Measurements from ENCODE around the gene GBF1.

Gene GBF1

DNA sequence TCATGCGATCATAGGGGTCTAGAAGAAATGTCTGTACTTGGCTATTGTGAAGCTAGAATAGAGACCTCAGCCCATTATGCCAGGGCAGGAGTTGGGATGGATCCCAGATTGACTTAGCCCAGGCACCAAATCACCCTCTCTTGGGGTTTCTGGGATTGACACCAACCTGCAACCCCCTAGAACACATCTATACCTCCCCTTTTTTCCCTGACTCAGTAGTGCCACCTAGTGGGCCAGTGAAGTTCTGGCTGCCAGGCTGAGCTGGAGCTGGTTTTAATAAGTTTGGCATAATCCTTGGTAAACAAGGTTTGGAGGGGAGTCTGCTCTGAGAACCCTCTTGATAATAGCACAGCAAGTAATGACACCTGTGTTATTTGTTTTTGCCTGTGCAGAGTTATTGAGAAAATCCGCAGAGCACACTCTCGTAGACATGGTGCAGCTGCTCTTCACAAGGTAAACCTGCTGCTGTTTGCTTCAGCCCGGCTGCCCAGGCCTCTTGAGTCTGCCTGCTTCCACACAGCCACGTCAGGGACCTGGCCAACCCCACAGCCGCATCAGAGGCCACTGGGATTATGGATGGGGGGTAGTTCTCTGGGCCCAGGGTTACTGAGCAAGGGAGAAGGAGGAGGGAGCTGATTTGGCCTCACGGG lies 106.9 kb downstream of the GBF1 start:
- DNase-seq (ENCODE audit: low spot score) = peak; percentile 76

DNA sequence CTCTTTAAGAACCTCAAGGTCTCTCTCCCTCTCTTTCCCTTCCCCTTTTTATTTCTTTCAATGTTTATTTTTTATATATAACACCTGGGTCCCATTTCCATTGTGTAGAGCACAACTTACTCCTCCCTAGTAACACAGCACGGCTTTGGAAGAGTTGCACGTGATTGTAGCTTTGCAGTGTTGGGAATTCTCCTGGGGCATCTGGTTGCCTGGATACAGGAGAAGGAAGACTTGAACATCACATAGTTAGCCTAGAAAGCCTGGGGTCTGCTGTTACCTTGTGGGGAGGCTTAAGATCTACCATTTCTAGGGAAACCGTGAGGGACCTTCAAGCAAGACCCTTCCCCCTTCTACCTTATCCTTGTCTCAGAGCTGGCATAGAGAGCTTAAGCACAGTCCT lies 109.1 kb downstream of the GBF1 start:
- no peak for DNase-seq (ENCODE audit: low spot score)

DNA sequence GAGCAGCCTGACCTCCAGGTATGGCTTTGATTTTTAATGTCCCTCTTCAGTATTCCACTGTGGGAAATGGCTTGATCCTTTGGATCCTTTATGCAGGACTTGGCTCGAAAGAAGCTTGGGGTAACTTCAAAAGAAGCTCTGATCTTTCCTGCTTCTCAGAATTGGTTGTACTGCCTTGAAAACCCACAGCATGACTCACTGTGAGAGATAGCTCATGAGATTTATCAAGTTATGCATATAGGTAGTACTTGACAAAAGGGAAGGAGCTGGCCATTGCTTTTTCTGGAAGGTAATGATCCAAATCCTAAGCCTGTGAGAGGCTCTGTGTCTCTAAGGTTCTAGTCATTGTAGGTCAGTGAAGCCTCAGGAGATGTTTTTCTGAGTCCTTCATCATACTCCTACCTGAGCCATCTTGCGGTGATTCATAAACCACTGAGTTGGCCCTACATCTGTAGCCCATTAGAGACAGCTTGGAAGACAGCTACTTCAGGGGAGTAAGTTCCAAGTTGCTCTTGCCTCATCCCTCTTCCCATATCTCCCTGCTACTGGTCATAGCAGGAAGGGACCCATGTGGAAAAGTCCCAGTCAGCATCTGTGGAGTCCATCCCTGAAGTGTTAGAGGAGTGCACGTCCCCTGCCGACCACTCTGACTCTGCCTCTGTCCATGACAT lies 113.5 kb downstream of the GBF1 start:
- DNase-seq (ENCODE audit: low spot score) = peak; percentile 26

DNA sequence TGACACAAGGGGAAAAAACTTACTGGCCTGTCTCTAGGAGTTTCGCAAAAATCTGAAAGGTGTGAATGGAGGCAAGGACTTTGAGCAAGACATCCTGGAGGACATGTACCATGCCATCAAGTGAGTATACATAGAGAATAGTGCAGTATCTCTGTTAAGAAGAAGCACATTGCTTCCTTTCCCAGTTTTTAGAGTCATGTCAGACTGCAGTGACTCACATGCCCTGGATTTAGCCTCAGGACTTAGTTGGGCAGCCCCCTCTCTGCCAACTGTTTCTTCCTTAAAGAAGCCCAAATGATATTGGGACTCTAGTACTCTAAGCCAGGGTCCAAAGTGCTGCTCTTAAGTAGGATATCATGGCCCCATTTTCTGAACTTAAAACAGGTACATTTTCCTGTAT lies 122.1 kb downstream of the GBF1 start:
- no peak for DNase-seq (ENCODE audit: low spot score)

DNA sequence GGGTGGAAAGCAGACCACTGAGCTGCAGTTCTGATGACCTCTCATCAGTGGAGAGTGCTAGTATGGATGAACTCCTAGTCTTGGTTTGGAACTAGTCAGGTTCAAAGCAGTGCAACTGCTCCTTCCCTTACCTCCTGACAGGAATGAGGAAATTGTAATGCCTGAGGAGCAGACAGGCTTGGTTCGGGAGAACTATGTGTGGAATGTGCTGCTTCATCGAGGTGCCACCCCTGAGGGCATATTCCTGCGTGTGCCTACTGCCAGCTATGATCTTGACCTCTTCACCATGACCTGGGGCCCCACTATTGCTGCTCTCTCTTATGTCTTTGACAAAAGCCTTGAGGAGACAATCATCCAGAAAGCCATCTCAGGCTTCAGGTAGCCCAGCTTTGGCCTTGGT lies 122.7 kb downstream of the GBF1 start:
- DNase-seq (ENCODE audit: low spot score) = no peak

DNA sequence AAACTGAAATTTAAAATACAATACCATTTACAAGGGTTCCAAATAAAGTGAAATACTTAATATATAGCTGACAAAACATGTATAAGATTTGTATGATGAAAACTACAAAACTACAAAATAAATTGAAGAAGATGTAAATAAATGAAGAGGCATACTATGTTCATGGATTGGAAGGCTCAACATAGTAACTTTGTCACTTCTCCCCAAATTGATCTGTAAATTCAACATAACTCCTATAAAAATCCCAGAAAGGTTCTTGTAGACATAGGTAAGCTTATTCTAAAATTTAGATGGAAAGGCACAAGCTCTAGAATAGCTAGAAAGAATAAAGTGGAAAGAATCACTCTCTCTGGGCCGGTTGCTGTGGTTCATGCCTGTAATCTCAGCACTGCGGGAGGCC lies 126.0 kb downstream of the GBF1 start:
- DNase-seq (ENCODE audit: low spot score) = no peak

DNA sequence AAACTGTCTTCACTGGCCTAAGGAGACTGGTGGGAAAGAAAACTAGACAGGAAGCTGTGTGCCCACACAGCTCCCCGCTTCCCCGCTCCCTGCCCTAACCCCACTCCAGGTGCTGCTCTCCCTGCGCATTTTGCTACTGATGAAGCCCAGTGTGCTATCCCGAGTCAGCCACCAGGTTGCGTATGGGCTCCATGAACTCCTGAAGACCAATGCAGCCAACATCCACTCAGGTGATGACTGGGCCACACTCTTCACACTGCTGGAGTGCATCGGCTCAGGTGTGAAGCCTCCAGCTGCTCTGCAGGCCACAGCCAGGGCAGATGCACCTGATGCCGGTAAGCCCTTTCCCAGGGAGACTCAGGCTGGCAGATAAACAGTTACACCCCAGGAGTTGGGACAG lies 129.9 kb downstream of the GBF1 start:
- DNase-seq (ENCODE audit: low spot score) = no peak

DNA sequence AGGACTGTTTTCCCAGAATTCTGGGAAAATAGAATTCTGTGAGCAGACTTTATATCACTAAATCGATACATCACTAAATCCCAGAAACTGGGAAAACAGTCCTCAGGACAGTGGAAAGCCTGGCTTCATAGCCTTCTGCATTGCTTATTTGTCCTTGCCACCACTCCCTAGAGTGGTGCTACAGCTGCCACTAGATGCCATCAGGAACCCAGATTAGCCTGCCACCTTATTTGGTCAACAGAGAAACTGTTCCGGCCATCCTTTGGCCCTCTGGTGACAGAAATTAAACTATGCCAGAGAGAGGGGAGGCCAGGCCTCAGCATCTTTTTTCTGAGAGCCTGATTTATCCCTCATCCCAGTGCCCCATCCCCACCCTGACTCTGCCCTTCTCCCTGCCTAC lies 130.5 kb downstream of the GBF1 start:
- DNase-seq (ENCODE audit: low spot score) = no peak

DNA sequence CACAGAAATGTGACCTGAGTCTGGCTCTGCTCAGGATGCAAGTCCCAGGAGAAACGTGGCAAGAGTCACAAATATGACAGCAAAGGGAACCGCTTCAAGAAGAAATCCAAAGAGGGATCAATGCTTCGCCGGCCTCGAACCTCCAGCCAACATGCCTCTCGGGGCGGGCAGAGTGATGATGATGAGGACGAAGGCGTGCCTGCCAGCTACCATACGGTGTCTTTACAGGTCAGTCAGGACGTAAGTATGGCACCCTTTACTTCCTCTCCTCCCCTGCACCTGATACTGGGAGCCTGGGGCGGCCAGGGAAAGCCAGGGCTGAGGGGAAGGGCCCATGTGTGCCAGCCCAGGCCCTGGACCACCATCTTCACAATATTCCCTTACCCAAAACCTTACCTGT lies 131.6 kb downstream of the GBF1 start:
- DNase-seq (ENCODE audit: low spot score) = no peak

DNA sequence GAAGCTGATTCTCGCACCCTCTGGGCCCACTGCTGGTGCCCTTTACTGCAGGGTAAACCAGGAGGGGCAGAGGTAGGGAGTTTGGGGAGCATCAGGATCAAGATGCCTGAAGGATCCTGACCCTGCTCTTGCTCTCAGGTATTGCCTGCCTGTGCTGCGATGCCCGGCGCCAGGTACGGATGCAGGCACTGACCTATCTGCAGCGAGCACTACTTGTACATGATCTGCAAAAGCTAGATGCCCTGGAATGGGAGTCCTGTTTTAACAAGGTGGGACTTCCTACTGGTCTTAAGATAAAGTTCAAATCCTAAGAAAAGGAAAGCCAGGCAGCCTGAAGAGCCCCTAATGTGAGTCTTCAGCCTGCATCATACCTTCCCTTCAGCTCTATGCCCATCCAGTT lies 134.1 kb downstream of the GBF1 start:
- no peak for DNase-seq (ENCODE audit: low spot score)

DNA sequence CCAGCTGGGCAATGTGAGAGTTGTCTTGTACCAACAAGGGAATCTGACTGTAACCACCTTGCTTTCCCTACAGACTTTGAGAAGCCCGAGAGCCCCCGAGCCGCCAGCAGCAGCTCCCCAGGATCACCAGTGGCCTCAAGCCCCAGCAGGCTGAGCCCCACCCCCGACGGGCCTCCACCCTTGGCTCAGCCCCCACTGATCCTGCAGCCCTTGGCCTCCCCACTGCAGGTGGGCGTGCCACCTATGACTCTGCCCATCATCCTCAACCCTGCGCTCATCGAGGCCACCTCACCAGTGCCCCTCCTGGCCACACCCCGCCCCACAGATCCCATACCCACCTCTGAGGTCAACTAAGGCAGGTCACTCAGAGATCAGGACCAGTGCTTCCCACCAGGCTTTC lies 136.7 kb downstream of the GBF1 start:
- DNase-seq (ENCODE audit: low spot score) = no peak

DNA sequence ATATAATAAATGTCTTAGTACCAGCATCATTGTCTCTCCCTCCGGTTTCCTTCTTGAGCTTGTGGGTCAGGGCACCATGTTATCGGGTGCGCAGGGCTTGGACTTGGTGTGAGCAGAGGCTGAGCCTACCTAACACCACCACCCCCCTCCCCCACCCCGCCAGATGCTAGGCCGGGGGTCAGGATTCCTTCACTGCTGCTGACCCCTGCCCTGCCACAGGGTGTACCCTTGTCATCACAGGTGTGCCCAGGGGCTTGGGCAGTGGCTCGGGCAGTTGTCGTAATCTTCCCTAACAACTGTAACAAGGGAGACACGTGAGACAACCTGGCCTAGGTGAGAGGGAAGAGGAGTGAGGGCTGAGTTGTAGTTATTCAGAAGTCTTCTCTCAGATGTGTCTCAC lies 137.5 kb downstream of the GBF1 start:
- no peak for DNase-seq (ENCODE audit: low spot score)

DNA sequence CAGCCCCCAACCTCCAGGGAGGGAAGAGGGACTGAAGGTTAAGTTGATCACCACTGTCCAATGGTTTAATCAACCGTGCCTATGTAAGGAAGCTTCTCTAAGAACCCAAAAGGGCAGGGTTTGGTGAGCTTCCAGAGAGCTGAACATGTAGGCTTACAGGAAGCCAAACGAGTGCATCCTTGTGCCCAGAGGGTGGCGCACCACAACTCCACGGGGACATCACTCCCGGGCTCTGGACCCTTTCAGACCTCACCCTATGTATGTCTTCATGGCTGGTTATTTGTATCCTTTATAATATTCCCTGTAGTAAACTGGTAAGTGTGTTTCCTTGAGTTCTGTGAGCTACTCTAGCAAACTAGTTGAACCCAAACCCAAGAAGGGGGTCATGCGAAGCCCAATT lies 138.7 kb downstream of the GBF1 start:
- no peak for DNase-seq (ENCODE audit: low spot score)

DNA sequence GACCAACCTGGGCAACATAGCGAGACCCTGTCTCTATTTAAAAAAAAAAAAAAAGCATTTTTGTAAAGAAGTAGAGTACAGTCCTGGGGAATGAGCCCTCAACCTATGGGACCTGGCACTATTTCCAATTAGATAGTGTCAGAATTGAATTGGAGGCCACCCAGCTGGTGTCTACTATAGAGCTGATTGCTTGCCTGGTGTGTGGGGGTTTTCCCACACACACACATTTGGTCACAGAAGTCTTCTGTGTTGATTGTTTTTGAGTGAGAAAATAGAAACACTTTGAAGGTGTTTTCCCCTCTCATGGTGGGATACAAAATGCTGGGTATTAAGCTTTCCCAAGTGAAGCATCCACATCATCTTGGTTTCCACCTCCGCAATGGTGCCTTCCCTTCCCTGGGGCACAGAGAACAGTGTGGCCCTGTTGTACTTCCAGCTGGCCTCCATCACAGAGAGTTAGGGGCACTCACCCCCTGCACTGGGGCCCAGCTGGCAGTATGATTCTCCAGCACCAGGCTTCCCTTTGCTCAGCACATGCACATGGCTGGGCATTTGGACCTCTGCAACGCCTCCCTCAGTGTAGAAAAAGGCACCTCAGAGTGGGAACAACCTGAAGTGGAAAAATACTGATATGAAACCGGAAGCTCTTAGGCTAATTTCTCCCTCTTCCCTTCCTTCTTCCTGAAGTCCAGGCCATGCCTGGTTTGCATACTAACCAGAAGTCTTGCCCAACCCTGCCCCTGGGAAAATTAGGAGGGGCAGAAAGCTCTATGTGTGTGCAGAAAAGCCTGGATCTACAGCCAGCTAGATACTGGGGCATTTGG lies 139.5 kb downstream of the GBF1 start:
- DNase-seq (ENCODE audit: low spot score) = peak; percentile 61

DNA sequence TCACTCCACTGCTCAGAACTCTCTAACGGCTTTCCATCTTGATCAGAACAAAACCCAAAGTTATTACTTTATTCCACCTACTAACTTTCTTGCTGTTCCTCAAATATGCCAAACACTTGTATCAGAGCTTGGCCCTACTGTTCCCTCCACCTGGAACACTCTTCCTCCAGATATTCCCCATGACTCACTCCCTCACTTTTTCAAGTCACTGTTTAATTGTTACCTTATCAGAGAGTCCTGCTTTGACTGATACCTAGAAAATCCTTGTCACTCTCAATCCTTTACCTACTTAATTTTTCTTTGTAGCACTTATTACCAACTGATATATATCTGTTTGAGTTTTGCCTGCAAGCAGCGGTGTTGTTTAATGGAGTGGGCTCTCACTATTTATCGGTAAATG lies 144.6 kb downstream of the GBF1 start:
- no peak for DNase-seq (ENCODE audit: low spot score)

DNA sequence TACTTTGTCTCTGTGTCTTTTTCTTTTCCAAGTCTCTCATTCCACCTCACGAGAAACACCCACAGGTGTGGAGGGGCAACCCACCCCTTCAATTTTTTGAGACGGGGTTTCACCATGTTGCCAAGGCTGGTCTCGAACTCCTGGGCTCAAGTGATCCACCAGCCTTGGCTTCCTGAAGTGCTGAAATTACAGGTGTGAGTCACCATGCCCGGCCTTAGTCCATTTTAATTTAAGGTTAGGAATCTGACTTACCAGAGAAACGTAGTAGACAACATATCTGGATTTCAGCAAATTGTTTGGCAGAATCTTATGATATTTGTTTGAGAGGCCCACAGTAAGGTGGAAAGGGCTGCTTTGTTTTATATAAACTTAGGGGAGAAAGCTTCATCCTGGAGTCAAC lies 147.0 kb downstream of the GBF1 start:
- DNase-seq (ENCODE audit: low spot score) = no peak

DNA sequence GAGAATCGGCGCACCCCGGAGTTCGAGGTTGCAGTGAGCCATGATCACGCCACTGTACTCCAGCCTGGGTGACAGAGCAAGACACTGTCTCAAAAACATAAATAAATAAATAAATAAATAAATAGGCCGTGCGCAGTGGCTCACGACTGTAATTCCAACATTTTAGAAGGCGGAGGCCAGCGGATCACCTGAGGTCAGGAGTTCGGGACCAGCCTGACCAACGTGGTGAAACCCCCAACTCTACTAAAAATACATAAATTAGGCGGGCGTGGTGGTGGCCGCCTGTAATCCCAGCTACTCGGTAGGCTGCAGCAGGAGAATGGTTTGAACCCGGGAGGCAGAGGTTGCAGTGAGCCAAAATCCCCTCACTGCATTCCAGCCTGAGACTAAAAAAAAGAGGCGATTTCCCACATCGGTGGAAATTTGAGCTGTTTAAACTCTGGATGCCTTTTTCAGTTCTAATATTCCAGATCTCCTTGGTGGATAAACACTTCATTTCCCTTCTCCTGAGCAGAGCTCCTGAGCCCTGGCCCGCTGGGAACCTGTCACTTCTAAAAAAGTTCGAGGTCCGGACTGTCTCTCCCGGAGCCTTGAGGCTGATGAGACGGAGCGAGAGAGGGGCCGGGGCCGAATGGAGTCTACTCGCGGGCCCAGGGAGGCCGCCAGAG lies 148.2 kb downstream of the GBF1 start:
- DNase-seq (ENCODE audit: low spot score) = no peak

DNA sequence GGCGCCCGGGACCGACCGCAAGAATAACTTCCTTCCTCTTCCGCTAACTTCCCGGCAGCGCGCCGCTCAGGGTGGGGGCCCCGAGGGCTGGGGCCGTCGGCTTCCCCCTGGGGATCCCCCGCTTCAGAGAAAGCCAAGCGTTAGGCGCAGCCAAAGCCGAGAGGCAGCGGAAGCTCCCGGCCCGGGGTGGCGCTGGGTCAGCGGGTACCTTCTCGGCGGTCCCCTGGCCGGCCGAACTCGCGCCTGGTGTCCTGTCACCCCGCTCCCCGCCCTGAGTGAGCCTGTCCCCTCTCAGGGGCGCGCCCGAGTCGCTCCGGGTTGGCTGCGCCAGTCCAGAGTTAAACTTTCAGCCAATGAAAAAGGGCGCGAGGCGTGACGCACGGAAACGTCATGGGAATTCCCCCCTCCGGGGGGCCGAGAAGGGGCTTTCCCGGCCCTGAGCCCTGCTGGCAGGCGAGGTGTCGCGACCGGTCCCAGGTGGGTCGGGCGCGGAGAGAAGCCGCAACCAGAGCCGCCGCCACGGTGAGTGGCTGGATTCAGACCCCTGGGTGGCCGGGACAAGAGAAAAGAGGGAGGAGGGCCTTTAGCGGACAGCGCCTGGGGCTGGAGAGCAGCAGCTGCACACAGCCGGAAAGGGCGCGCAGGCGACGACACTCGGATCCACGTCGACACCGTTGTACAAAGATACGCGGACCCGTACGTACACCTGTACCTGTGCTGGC lies 148.9 kb downstream of the GBF1 start:
- peak; percentile 95 for DNase-seq (ENCODE audit: low spot score)

DNA sequence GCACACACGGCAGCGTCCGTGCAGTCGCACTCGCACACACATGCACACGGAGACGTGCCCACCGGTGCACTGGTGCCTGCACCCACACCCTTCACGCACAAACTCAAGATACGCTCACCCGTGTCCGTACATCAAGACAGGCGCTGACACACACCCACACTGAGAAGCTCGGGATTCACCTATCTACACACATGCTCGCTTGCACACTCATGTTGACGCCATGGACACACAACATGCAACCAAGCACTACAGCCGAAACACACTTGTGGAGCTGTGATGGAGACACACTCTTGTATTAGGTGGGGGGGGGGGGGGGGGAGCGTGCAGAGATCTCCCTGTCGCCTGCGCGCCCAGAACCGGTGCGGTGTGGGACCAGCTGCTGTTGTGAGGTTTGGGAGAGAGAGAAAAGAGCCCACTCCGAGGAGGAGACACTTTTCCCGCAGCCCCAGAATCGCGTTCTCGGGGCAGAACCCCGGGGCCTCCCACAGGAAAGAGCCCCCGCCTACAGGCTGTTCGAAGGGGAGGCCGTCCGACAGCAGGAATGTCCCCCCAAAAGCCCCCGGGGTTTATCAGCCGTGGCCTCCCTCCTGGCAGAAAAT lies 149.6 kb downstream of the GBF1 start:
- DNase-seq (ENCODE audit: low spot score) = peak; percentile 37

DNA sequence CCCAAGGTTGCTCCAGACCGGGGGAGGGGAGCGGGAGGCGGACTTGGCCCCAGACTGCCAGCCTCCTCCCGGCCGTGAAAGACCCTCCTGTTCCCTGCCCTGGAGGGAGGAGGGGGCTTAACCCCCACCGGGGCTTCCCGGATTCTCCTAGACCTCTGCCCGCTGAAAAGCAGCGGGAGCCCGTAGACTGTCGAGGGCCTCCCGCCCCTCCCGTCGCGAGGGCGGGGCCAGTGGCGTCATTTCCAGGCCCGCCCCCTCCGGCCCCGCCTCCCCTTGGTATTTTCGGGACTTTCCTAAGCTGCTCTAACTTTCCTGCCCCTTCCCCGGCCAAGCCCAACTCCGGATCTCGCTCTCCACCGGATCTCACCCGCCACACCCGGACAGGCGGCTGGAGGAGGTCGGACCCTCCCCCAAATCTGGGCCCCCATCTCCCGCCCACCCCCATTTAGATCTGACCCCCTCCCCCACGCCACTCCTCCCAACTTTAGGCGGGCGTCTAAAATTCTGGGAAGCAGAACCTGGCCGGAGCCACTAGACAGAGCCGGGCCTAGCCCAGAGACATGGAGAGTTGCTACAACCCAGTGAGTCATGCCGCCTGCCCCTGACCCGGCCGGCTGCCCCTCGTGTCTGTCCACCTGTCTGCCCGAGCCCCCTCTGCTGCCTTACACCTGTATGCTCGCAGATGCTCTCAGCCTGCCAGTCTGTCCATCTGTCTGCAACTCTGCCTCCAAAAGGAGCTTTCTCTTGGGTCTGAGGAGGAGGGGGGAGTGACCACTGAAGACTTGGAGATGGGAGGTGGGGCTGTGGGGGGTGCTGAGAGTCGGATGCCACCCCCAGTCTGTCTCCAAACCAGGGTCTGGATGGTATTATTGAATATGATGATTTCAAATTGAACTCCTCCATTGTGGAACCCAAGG lies 150.3 kb downstream of the GBF1 start, which contains the start of gene NFKB2:
Gene NFKB2 (plus strand): TSS at position 306 of the 917 bp plus-strand sequence. CDS start 255 bp downstream, at position 561.
- DNase-seq (ENCODE audit: low spot score) = peak; percentile 95

DNA sequence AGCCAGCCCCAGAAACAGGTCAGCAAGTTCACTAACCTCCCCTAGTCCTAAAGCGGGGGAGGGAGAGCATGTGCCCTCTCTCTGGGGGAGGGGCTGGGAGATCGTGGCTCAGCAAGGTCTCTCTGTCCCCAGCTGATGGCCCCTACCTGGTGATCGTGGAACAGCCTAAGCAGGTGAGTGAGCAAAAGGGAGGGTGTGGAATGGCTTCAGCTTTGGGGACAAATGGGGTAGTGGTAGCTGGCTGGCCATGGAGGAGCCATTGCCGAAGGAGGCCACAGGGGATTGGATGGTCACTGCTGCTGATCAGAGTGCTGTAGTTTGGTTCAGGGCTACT lies 151.0 kb downstream of the GBF1 start:
- DNase-seq (ENCODE audit: low spot score) = no peak

All from AG20443 (cell line).